CD4-positive, alpha-beta T cell treated with Interleukin-4 for 1 hour (primary cell): ENCODE results near the gene POU6F2.

ENCODE experiments used
- DNase-seq, 2 donors: peaks; one replicate each; pipeline ENCODE4 v3.0.0-alpha.2; 2020 to 2022

POU6F2 gene

GRCh38 chr7:39198556-39198955 lies 220.8 kb downstream of the POU6F2 start:
- no peak for DNase-seq

GRCh38 chr7:39199006-39199405 lies 221.3 kb downstream of the POU6F2 start:
- no peak for DNase-seq

- DNase-seq = no peak
Observed at GRCh38 chr7:39199951-39200350, 222.2 kb downstream of the POU6F2 start.

GRCh38 chr7:39202041-39202440 lies 224.3 kb downstream of the POU6F2 start:
- no peak for DNase-seq

GRCh38 chr7:39210362-39210761 lies 232.7 kb downstream of the POU6F2 start:
- no peak for DNase-seq

- no peak for DNase-seq
Observed at GRCh38 chr7:39211581-39211980, 233.9 kb downstream of the POU6F2 start.

GRCh38 chr7:39212876-39213275 lies 235.2 kb downstream of the POU6F2 start:
- no peak for DNase-seq

- DNase-seq = no peak
Observed at GRCh38 chr7:39217783-39218182, 240.1 kb downstream of the POU6F2 start.

GRCh38 chr7:39219869-39220268 lies 242.2 kb downstream of the POU6F2 start:
- no peak for DNase-seq

- no peak for DNase-seq
Observed at GRCh38 chr7:39221901-39222300, 244.2 kb downstream of the POU6F2 start.

- DNase-seq = no peak
Observed at GRCh38 chr7:39228946-39229345, 251.2 kb downstream of the POU6F2 start.

GRCh38 chr7:39233851-39234529 lies 256.3 kb downstream of the POU6F2 start:
- DNase-seq = no peak

- DNase-seq = no peak
Observed at GRCh38 chr7:39238234-39238869, 260.6 kb downstream of the POU6F2 start.

- DNase-seq = no peak
Observed at GRCh38 chr7:39240864-39241263, 263.2 kb downstream of the POU6F2 start.

- no peak for DNase-seq
Observed at GRCh38 chr7:39247576-39247975, 269.9 kb downstream of the POU6F2 start.

GRCh38 chr7:39248041-39248691 lies 270.5 kb downstream of the POU6F2 start:
- DNase-seq = no peak

- no peak for DNase-seq
Observed at GRCh38 chr7:39248692-39249090, 271.0 kb downstream of the POU6F2 start.

GRCh38 chr7:39249635-39250152 lies 272.0 kb downstream of the POU6F2 start:
- DNase-seq = no peak

GRCh38 chr7:39252916-39253315 lies 275.2 kb downstream of the POU6F2 start:
- DNase-seq = no peak

- DNase-seq = no peak
Observed at GRCh38 chr7:39259391-39260003, 281.8 kb downstream of the POU6F2 start.

GRCh38 chr7:39260279-39260844 lies 282.7 kb downstream of the POU6F2 start:
- no peak for DNase-seq

- DNase-seq = no peak
Observed at GRCh38 chr7:39261771-39262170, 284.1 kb downstream of the POU6F2 start.
